IPS-11a (cell line): ENCODE data around the gene NPIPB2.

ENCODE experiments used
- H3K4me3 ChIP-seq: one replicate; pipeline ENCODE4 v1.5.1; 2013; ENCODE audit warnings: low read depth, low read length, control low read depth

The NPIPB2 gene

DNA sequence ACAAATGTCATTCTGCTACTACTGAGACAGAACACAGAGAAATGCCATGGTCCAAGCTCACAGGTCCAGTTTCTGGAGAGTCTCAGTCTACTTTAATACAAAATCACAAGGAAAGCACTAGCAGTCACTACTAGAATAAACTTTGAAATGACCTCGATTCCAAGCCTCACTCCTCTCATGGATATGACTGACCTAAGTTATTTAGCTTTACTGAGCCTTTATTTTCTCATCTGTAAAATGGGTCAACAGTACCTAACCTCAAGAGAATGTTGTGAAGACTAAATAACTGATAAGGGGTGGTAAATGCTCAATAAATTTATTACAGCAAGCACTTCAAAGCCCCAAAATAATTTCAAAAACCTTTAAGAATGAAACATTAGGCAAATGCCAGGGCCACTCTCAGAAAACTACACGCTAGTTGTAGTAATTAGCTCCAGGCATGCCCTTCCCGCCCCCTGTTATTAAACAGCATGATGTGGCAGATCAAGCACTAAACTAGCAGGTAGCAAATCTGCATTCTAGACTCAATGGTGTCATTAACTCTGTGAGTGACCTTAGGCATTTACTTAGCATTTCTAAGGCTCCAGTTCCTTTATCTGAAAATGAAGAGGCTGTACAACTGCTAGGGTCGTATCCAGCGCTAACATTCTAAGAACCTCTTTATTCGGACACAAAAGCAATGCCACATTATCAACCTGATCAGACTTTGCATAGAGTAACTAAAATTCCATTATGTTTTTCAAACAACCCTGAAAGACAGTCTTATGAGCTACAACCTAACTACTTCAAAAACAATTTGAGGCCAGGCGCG lies 34.5 kb downstream of the NPIPB2 start:
- H3K4me3 ChIP-seq, result no peak overlapping the region

DNA sequence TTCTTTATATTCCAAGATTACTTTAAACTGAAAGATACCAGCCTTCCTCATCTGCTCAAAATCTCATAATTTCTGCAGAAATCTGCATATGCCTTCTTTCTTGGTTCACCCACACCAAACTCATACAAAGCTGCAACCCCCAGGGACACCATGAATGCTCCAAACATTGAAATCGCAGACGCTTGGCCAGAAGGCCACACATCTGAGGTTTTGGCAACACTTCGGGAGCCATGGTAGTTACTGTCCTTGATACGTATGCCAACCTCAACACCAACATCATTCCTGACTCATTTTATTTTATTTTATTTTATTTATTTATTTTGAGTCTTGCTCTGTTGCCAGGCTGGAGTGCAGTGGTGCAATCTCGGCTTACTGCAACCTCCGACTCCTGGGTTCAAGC lies 37.9 kb downstream of the NPIPB2 start:
- no peak overlapping the region for H3K4me3 ChIP-seq

DNA sequence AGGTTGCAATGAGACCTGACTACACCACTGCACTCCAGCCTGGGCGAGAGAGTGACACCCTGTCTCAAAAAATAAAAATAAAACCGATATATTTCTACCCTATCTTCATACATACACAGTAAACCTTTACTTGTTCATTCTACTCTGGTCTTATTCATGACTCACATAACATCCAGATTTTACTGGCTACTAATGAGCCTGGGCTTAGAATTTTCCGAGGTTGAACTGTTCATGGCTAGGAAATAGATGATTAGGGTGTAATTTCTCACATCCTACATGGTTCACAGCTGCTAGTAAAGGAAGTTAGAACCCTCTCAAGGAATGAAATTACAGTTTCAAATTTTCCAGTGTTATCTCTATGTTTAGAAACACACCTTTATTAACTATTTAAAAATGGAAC lies 40.8 kb downstream of the NPIPB2 start:
- no peak overlapping the region for H3K4me3 ChIP-seq

DNA sequence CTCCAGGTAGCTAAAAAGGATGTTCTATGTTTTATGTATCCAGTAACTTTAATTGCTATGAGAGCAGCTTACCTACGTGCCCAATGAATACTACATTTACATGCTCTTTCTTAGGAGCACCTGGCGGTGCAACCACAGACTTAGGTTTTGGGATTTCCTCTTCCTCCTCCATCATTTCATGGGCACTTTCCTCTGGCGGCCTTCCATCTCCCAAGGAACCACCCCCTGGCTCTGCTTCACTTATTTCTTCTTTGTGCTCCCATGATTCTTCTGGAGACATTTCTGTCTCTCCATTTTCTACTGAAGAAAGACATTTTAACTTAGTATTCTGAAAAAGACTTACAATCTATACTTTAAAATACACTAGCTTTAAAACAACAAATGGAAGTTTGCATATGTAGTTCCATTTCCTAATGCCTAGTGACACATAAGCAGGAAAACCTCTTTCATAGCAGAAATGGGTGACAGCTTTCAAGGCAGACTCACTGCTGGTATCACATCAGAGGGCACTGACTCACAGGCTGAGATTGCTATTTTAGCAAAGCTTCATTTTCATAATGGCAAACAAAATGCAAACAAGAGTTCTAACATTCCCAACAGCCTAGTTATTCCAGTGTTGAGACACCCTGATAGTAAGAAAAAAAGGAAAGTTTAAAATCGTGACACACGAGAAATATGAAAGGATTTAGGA lies 45.2 kb downstream of the NPIPB2 start:
- no peak overlapping the region for H3K4me3 ChIP-seq

DNA sequence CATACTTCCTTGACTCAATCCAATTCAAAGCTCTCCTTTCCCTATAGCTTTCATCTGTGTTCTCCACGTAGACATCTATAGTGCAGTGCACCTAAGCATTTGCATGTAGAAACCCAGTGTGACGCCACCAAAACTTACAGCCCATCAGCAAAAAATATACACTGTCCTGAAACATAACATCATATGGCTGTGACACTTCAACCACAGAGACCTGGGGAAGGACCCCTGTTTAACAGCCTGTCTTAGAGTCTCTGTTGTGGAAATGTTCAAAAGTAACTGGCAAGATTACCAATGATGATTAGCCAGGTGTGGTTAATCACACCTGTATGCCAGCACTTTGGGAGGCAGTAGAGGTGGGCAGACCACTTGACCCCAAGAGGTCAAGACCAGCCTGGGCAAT lies 48.3 kb downstream of the NPIPB2 start:
- H3K4me3 ChIP-seq, result no peak overlapping the region

DNA sequence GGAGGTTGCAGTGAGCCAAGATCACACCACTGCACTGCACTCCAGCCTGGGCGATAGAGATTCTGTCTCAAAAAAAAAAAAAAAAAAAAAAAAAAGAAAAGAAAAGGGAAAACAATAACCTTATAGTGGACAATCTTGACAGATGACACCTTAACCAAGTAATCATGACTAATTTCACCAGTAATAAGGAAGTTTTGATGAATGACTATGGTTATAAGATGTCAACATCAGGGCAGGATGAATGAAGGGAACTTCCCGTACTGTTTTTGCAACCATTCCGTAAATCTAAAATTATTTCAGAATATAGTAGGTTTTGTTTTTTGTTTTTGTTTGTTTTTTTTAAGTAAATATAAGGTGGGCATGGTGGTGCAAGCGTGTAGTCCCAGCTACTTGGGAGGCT lies 49.1 kb downstream of the NPIPB2 start:
- H3K4me3 ChIP-seq, result no peak overlapping the region

DNA sequence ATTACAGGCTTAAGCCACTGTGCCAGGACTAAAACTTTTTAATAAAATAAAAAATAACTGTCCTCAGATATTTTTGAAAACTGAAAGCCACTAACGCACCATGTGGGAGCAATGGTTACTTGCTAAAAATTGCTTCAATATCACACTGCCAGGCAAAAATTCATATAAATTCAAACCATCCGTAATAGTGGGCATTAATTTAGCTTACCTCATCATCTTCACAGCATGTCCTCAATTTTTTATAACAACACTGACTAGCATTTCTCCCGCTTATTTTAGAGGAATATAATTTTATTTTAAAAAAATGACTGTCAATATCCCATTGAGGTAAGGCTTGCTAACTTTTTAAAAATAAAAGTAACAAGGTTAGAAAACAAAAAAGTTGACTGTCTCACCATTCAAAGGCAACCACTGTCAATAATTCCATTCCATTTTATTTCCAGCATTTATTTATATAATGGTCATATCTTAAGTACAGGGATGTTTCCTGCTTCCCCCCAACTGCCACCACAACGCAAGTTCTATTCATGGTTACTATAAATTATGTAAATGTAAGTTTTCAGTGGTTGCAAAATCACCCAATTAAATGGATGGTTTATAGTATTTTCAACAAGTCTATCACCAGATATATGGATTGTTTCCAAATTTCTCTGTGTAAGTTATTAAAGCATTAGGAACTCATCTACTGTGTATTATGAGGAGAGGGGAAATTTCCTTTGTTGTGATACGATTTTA lies 51.4 kb downstream of the NPIPB2 start:
- no peak overlapping the region for H3K4me3 ChIP-seq

DNA sequence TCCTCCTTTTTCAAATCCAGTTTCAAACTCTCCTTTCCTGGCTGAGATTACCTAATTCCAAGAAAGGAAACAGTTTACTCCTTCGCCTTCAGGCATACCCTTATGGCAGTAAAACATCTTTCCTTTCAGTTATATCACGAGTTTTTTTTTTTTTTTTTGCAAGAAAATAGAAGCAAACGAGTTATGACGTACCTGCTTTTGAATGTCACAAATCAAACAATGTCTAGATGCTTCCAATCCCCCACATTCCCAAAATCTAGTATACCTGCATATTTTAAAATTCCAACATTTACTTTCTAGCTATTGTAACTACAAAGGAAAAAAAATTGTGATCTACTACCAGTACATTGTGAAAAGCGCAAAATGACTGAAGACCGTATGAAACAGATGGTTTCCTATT lies 55.0 kb downstream of the NPIPB2 start:
- no peak overlapping the region for H3K4me3 ChIP-seq

DNA sequence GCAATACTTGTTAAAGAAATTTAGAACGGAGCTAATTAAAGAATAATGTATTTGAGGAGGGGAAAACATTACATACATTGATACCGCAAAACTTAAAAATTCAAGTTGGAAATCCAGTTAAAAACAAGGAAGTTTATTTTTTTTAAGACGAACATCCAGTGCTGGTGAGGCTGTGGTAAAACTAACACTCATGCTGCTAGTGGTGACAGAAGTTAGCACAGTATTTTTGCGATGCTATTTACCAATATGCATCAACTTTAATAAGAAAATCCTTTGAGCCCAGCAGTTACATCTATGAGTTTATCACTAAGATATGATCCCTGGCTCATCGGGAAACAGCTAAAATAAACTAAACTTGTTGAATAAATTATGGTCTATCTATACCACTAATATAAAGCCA lies 57.8 kb downstream of the NPIPB2 start:
- no peak overlapping the region for H3K4me3 ChIP-seq

DNA sequence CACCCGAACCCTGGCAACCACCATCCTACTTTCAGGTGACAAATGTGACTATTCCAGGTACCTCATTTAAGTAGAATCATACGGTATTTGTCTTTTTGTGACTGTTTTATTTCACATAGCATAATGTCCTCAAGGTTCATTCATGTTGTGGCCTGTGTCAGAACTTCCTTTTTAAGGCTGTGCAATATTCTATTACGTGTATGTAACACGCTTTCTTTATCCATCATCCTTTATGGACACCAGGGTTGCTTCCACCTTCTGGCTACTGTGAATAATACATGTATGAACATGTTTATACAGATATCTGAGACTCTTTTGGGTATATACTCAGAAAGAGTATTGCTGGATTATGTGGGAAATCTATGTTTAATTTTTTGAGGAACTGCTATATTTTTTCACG lies 61.8 kb downstream of the NPIPB2 start:
- no peak overlapping the region for H3K4me3 ChIP-seq

DNA sequence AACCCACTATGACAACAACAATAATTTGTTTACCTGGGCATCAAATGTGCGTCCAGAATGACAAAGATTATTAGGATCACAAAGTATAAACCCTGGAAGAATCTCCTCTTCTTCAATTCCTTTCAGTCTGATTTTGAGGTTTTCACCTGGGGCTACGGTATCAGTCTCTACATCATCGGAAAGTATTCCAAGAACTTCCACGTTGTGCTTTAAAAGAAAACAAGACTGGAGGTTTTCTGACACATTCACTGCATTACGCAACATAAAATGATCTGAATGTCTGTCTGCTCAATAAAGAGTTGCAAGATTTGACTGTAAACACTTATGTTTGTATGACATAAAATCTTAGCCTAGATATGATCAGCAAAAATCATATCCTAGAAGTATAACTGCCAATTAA lies 64.5 kb downstream of the NPIPB2 start:
- no peak overlapping the region for H3K4me3 ChIP-seq
